ENCODE data around the gene ZNF292.

The ZNF292 gene

DNA sequence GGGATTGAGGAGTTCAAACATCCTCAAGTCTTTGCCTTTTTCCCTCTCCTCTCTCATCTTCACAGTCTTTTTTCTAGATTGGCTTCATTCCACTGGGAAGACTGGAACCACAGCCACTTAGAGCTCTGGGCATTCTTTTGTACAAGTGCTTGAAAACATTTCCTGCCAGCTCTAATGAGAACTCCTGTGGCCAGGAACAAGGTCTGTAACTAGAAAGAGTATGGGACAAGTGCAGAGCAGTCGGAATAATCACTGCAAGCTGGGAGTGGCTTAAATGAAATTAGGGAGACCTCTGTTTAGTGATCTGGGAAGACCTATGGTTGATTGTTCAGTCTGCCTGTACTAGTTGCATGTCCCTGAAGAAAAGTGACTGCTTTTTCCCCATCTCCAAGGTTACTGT, 126.1 kb downstream of the ZNF292 start:
- H3K27me3 Mint-ChIP-seq (ENCODE audit: low read depth, poor library complexity) = peaks cover 7% of the 10 kb centered on the region
- DNase-seq = no peak
- no peaks in the 10 kb centered on the region for H3K9me3 Mint-ChIP-seq
- no peak overlapping the region for H3K27ac Mint-ChIP-seq
- no peaks in the 10 kb centered on the region for H3K4me1 Mint-ChIP-seq
- TF ChIP-seq, protein P1, sequence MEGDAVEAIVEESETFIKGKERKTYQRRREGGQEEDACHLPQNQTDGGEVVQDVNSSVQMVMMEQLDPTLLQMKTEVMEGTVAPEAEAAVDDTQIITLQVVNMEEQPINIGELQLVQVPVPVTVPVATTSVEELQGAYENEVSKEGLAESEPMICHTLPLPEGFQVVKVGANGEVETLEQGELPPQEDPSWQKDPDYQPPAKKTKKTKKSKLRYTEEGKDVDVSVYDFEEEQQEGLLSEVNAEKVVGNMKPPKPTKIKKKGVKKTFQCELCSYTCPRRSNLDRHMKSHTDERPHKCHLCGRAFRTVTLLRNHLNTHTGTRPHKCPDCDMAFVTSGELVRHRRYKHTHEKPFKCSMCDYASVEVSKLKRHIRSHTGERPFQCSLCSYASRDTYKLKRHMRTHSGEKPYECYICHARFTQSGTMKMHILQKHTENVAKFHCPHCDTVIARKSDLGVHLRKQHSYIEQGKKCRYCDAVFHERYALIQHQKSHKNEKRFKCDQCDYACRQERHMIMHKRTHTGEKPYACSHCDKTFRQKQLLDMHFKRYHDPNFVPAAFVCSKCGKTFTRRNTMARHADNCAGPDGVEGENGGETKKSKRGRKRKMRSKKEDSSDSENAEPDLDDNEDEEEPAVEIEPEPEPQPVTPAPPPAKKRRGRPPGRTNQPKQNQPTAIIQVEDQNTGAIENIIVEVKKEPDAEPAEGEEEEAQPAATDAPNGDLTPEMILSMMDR (IDR thresholded peaks at IDR 0.05) = no peak
- no peak overlapping the region for H3K4me3 Mint-ChIP-seq
- no peaks in the 10 kb centered on the region for H3K36me3 Mint-ChIP-seq (ENCODE audit: low read depth)

- Mint-ChIP-seq H3K36me3 (ENCODE audit: low read depth) (no peaks in the 10 kb centered on the region), H3K27ac (no peak overlapping the region), H3K4me1 (no peaks in the 10 kb centered on the region), H3K9me3 (no peaks in the 10 kb centered on the region), H3K4me3 (no peak overlapping the region), H3K27me3 (ENCODE audit: low read depth, poor library complexity) (peaks cover 7% of the 10 kb centered on the region)
- TF ChIP-seq, protein P1 (IDR thresholded peaks at IDR 0.05) = no peak
- no peak for DNase-seq
These were observed 127.4 kb downstream of the ZNF292 start for GRCh38 chr6:87282743-87283142.

DNA sequence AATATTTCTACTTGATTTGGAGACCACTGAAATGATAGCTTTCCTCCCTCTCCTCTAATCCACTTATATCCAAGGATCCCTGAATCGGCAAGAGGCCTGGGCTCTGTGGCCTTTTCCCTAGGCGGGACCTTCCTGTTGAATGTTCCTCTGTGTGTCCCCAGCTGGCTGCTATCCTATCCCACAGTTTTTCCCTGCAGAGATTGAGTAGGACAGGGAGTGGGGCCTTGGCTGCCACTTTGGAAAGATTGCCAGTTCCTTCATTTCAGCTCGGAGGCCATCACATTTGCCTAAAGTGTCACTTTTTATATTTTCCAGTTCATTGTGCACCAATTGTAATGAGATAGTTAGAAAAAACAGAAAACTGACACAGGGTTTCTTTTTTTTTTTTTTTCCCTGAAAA, 128.1 kb downstream of the ZNF292 start:
- no peak overlapping the region for H3K4me3 Mint-ChIP-seq
- DNase-seq = no peak
- H3K27ac Mint-ChIP-seq = no peak overlapping the region
- no peaks in the 10 kb centered on the region for H3K36me3 Mint-ChIP-seq (ENCODE audit: low read depth)
- TF ChIP-seq, protein P1 (IDR thresholded peaks at IDR 0.05) = no peak
- no peaks in the 10 kb centered on the region for H3K4me1 Mint-ChIP-seq
- peaks cover 7% of the 10 kb centered on the region for H3K27me3 Mint-ChIP-seq (ENCODE audit: low read depth, poor library complexity)
- H3K9me3 Mint-ChIP-seq = no peaks in the 10 kb centered on the region

- Mint-ChIP-seq H3K27ac (no peak overlapping the region), H3K27me3 (ENCODE audit: low read depth, poor library complexity) (peaks cover 14% of the 10 kb centered on the region), H3K4me3 (no peak overlapping the region), H3K9me3 (no peaks in the 10 kb centered on the region), H3K4me1 (no peaks in the 10 kb centered on the region), H3K36me3 (ENCODE audit: low read depth) (no peaks in the 10 kb centered on the region)
- TF ChIP-seq, protein P1 (IDR thresholded peaks at IDR 0.05) = no peak
- DNase-seq = no peak
These were observed 131.9 kb downstream of the ZNF292 start for GRCh38 chr6:87287251-87287650.

DNA sequence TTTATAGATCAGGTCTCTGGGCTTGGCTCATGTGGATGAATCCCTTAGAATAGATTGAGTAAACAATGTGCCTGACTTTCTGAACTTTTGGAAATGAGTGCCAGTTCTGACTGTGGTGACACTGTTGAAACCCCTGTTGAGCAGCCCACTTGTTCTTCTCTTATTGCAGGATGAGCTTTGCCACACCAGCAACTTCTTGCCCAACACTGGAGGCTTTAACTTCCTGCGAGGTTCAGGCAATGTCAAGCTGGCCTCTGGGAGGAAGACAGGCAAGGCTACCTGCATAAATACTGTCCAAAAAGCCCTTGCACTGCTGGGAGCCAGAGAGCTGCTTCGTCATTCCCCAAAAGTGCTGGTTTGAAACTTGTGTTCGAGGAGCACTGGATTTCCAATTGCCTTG, 134.2 kb downstream of the ZNF292 start:
- peaks cover 21% of the 10 kb centered on the region for H3K27me3 Mint-ChIP-seq (ENCODE audit: low read depth, poor library complexity)
- no peaks in the 10 kb centered on the region for H3K4me1 Mint-ChIP-seq
- no peak overlapping the region for H3K27ac Mint-ChIP-seq
- H3K4me3 Mint-ChIP-seq = no peak overlapping the region
- no peaks in the 10 kb centered on the region for H3K9me3 Mint-ChIP-seq
- H3K36me3 Mint-ChIP-seq (ENCODE audit: low read depth) = no peaks in the 10 kb centered on the region
- TF ChIP-seq, protein P1 (IDR thresholded peaks at IDR 0.05) = no peak
- DNase-seq = no peak

DNA sequence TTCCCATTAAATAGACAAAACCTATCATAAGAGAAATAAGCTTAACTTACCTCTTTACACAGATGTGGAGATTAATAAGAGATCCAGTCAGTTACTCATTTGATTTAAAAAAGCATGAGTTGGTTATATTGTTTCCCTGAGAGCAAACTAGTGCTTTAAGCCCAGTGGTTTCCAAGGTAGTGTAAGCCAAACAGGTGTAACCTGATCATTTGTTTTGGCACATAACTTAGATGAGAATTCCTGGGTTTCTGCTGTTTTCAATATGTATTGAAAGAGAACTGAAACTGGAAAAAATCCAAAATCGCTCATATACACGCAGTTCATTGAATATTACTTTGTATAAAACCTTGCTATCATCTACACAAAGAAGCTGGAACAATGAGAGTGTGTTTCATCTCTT, 136.5 kb downstream of the ZNF292 start:
- no peaks in the 10 kb centered on the region for H3K9me3 Mint-ChIP-seq
- H3K4me3 Mint-ChIP-seq = no peak overlapping the region
- TF ChIP-seq, protein P1 (IDR thresholded peaks at IDR 0.05) = no peak
- H3K36me3 Mint-ChIP-seq (ENCODE audit: low read depth) = no peaks in the 10 kb centered on the region
- no peak overlapping the region for H3K27ac Mint-ChIP-seq
- peaks cover 19% of the 10 kb centered on the region for H3K27me3 Mint-ChIP-seq (ENCODE audit: low read depth, poor library complexity)
- no peaks in the 10 kb centered on the region for H3K4me1 Mint-ChIP-seq
- no peak for DNase-seq

All from nephron progenitor cell (in vitro differentiated cells).